HL-60 (cell line): Measurements from ENCODE around the gene TPI1.

Experiments used
- DNase-seq, 2 experiments: peaks; one replicate each; pipeline ENCODE4 v3.0.0-alpha.2; 2010 to 2020; ENCODE audit warnings: low read depth in 1 of 2, low spot score in 1 of 2
- H3K27ac ChIP-seq: fragments of 250-450 bp; sonication (Bioruptor Pico); replicated peaks from 2 replicates; pipeline ENCODE4 v1.5.1; 2020; ENCODE audit warnings: mild to moderate bottlenecking, moderate library complexity
- H3K27me3 ChIP-seq: fragments of 250-450 bp; sonication (Bioruptor Pico); 2 replicates; pipeline ENCODE4 v1.5.1; 2021; ENCODE audit warnings: mild to moderate bottlenecking, moderate library complexity; ENCODE audit not compliant: insufficient read depth, poor library complexity, severe bottlenecking
- H3K4me3 ChIP-seq: replicated peaks from 2 replicates; pipeline ENCODE4 v1.5.1; 2011; ENCODE audit warnings: mild to moderate bottlenecking, control low read depth, low read length; ENCODE audit not compliant: insufficient read depth
- GABPA ChIP-seq: IDR thresholded peaks from 2 replicates; pipeline ENCODE4 v1.6.1; 2012; ENCODE audit warnings: low read depth
- POLR2AphosphoS5 ChIP-seq: IDR thresholded peaks from 2 replicates; pipeline ENCODE4 v1.6.1; 2012; ENCODE audit warnings: low read depth
- SPI1 ChIP-seq: IDR thresholded peaks from 2 replicates; pipeline ENCODE4 v1.6.1; 2012; ENCODE audit warnings: low read depth, mild to moderate bottlenecking, borderline replicate concordance
- TF ChIP-seq, protein P1 (sequence below): IDR thresholded peaks from 2 replicates; pipeline ENCODE4 v1.6.1; 2012; ENCODE audit warnings: low read depth; ENCODE audit not compliant: insufficient replicate concordance
- TF ChIP-seq, protein P2 (sequence below): IDR thresholded peaks from one replicate; pipeline ENCODE4 v1.5.1; 2011; ENCODE audit warnings: low read length, control low read depth, inconsistent platforms; ENCODE audit not compliant: insufficient read depth

TPI1 gene

DNA sequence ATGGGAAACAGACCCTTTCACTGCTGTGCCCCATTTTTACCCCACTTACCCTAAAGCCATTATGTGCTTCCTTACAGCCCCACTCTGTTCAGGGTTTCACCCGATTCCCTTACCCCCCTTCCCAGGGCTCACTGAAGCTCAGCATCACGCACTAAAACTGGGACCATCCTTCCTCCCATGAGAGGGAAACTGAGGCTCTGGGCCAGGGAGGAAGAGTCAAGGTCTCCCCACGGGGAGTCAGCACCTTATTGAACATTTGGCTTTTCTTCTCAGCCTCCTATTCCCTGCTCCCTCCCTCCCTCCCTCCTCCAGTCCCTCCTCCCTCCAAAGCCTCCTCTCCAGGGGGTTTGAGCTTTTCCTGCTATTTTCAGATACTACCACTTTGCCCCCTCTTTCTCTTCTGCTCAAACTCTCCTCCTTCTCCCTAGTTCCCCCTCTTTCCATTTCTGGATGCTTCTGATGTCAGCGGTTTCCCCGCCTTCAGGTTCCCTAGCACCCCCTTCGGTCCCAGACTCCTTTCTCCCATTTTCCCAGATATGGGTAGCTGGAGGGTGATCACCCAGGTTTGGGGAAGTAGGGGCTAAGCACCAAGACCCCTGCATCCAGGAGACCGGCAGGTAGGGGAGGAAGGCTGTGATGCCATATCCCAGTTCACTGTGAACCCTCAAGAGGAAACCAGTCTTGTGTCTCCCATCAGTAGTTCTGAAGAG is 44.8 kb upstream of the TPI1 start:
- no peak overlapping the region for H3K27ac ChIP-seq
- no peak for DNase-seq
- TF ChIP-seq GABPA (no peak), POLR2AphosphoS5 (no peak), SPI1 (no peak)
- TF ChIP-seq, protein P1, sequence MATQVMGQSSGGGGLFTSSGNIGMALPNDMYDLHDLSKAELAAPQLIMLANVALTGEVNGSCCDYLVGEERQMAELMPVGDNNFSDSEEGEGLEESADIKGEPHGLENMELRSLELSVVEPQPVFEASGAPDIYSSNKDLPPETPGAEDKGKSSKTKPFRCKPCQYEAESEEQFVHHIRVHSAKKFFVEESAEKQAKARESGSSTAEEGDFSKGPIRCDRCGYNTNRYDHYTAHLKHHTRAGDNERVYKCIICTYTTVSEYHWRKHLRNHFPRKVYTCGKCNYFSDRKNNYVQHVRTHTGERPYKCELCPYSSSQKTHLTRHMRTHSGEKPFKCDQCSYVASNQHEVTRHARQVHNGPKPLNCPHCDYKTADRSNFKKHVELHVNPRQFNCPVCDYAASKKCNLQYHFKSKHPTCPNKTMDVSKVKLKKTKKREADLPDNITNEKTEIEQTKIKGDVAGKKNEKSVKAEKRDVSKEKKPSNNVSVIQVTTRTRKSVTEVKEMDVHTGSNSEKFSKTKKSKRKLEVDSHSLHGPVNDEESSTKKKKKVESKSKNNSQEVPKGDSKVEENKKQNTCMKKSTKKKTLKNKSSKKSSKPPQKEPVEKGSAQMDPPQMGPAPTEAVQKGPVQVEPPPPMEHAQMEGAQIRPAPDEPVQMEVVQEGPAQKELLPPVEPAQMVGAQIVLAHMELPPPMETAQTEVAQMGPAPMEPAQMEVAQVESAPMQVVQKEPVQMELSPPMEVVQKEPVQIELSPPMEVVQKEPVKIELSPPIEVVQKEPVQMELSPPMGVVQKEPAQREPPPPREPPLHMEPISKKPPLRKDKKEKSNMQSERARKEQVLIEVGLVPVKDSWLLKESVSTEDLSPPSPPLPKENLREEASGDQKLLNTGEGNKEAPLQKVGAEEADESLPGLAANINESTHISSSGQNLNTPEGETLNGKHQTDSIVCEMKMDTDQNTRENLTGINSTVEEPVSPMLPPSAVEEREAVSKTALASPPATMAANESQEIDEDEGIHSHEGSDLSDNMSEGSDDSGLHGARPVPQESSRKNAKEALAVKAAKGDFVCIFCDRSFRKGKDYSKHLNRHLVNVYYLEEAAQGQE = no peak
- TF ChIP-seq, protein P2, sequence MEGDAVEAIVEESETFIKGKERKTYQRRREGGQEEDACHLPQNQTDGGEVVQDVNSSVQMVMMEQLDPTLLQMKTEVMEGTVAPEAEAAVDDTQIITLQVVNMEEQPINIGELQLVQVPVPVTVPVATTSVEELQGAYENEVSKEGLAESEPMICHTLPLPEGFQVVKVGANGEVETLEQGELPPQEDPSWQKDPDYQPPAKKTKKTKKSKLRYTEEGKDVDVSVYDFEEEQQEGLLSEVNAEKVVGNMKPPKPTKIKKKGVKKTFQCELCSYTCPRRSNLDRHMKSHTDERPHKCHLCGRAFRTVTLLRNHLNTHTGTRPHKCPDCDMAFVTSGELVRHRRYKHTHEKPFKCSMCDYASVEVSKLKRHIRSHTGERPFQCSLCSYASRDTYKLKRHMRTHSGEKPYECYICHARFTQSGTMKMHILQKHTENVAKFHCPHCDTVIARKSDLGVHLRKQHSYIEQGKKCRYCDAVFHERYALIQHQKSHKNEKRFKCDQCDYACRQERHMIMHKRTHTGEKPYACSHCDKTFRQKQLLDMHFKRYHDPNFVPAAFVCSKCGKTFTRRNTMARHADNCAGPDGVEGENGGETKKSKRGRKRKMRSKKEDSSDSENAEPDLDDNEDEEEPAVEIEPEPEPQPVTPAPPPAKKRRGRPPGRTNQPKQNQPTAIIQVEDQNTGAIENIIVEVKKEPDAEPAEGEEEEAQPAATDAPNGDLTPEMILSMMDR = no peak
- no peak overlapping the region for H3K4me3 ChIP-seq
- peaks cover 18% of the 10 kb centered on the region for H3K27me3 ChIP-seq

DNA sequence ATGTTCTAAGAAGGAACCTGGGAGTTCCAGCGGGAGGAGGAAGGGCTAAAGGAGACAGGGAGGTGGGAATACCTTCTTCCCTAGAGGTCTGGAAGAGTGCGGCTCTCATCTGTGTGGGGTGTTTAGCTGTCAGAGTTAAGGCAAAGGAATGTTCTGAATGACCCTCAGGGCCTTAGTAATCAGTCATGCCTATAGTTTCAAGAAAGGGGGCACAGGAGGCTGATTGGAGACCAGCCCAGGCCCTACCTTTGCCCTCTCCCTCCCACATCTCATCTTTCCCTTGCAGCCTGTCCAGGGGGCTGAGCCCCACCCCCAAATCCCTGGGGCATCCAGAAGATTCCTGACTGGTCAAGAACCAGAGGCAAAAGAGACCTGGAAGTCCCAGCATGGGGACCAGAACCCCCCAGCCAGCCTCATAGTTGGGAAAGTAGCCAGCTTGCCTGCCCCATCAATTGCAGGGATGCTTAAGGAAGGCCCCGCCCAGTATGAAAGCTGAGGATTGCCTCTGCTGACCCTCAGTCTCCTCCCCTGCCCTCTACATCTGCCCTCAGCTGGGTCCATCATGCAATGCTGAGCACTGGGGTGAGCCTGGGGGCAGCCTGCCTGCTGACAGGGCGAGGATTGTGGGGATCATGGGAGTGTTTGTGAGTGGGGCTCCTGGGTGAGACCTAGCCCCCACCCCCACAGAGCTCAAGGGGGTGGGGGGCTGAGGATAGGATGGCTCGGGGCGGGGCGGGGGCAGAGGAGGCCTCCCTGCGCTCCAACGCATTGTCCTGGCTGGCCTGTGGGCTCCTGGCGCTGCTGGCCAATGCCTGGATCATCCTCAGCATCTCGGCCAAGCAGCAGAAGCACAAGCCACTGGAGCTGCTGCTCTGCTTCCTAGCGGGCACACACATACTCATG is 43.9 kb upstream of the TPI1 start:
- no peak for DNase-seq
- no peak overlapping the region for H3K27ac ChIP-seq
- TF ChIP-seq, protein P2 = no peak
- TF ChIP-seq SPI1 (no peak), GABPA (no peak), POLR2AphosphoS5 (no peak)
- TF ChIP-seq, protein P1 = no peak
- peaks cover 21% of the 10 kb centered on the region for H3K27me3 ChIP-seq
- no peak overlapping the region for H3K4me3 ChIP-seq

DNA sequence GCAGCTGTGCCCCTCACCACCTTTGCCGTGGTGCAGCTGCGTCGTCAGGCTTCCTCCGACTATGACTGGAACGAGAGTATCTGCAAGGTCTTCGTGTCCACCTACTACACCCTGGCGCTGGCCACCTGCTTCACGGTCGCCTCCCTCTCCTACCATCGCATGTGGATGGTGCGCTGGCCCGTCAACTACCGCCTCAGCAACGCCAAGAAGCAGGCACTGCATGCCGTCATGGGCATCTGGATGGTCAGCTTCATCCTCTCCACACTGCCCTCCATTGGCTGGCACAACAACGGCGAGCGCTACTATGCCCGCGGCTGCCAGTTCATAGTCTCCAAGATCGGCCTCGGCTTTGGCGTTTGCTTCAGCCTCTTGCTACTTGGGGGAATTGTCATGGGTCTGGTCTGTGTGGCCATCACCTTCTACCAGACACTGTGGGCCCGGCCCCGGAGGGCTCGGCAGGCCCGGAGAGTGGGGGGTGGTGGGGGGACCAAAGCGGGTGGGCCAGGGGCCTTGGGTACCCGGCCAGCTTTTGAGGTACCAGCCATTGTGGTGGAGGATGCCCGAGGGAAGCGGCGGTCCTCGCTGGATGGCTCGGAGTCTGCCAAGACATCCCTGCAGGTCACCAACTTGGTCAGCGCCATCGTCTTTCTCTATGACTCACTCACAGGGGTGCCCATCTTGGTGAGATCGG is 43.1 kb upstream of the TPI1 start:
- Histone ChIP-seq H3K27ac (no peak overlapping the region), H3K27me3 (peaks cover 26% of the 10 kb centered on the region), H3K4me3 (no peak overlapping the region)
- TF ChIP-seq POLR2AphosphoS5 (no peak), SPI1 (no peak), GABPA (no peak)
- TF ChIP-seq, protein P2 = no peak
- TF ChIP-seq, protein P1 = no peak
- no peak for DNase-seq
